H9 (cell line): ENCODE measurements around the gene GFOD2. TPM values are rescaled to one million over a fixed set of nuclear protein-coding genes. Genes with fewer than 3 reads are reported as not detected.
A peak's percentile ranks its signal among the peaks of the same experiment; 100 is the strongest.

Source experiments
- DNase-seq: peaks from one replicate; pipeline ENCODE4 v3.0.0-alpha.2; 2017
- H2AFZ ChIP-seq: one replicate; pipeline ENCODE4 v1.6.1; 2013; ENCODE audit warnings: mild to moderate bottlenecking, low read length, control low read depth, moderate library complexity
- H2AK5ac ChIP-seq: 2 replicates; pipeline ENCODE4 v1.6.1; 2013; ENCODE audit warnings: low read length, control low read depth, mixed read lengths; ENCODE audit not compliant: insufficient read length
- H2BK120ac ChIP-seq: one replicate; pipeline ENCODE4 v1.6.1; 2013; ENCODE audit warnings: low read depth, mild to moderate bottlenecking, low read length, control low read depth, inconsistent platforms; ENCODE audit not compliant: poor library complexity, severe bottlenecking
- H2BK12ac ChIP-seq: 2 replicates; pipeline ENCODE4 v1.6.1; 2013; ENCODE audit warnings: low read length, control low read depth, mixed read lengths, low read depth; ENCODE audit not compliant: insufficient read length
- H2BK15ac ChIP-seq: 2 replicates; pipeline ENCODE4 v1.6.1; 2013; ENCODE audit warnings: low read depth, low read length, control low read depth
- H2BK20ac ChIP-seq: one replicate; pipeline ENCODE4 v1.6.1; 2013; ENCODE audit warnings: low read depth, mild to moderate bottlenecking, low read length, control low read depth, inconsistent platforms; ENCODE audit not compliant: poor library complexity, severe bottlenecking
- H2BK5ac ChIP-seq: 2 replicates; pipeline ENCODE4 v1.6.1; 2013; ENCODE audit warnings: low read length, control low read depth, mixed read lengths; ENCODE audit not compliant: insufficient read length
- H3K14ac ChIP-seq: 2 replicates; pipeline ENCODE4 v1.6.1; 2013; ENCODE audit warnings: low read length, control low read depth; ENCODE audit not compliant: insufficient read depth
- H3K18ac ChIP-seq: 2 replicates; pipeline ENCODE4 v1.6.1; 2013; ENCODE audit warnings: low read depth, mild to moderate bottlenecking, mixed read lengths, low read length, control low read depth; ENCODE audit not compliant: insufficient read length
- H3K23ac ChIP-seq: 2 replicates; pipeline ENCODE4 v1.6.1; 2013; ENCODE audit warnings: low read length, control low read depth, mixed read lengths, low read depth; ENCODE audit not compliant: insufficient read length
- H3K23me2 ChIP-seq: 2 replicates; pipeline ENCODE4 v1.6.1; 2013; ENCODE audit warnings: low read depth, mild to moderate bottlenecking, mixed read lengths, low read length, control low read depth; ENCODE audit not compliant: insufficient read length, poor library complexity, severe bottlenecking
- H3K27ac ChIP-seq: 2 replicates; pipeline ENCODE4 v1.5.1; 2013; ENCODE audit warnings: low read length, control low read depth, mixed read lengths, low read depth; ENCODE audit not compliant: insufficient read length
- H3K27me3 ChIP-seq: 2 replicates; pipeline ENCODE4 v1.6.1; 2013; ENCODE audit warnings: low read length, control low read depth, inconsistent platforms; ENCODE audit not compliant: insufficient read depth
- H3K4ac ChIP-seq: 2 replicates; pipeline ENCODE4 v1.6.1; 2013; ENCODE audit warnings: low read depth, mild to moderate bottlenecking, control low read depth, inconsistent platforms, low read length, moderate library complexity
- H3K4me1 ChIP-seq: 2 replicates; pipeline ENCODE4 v1.6.1; 2013; ENCODE audit warnings: low read length, control low read depth, inconsistent platforms; ENCODE audit not compliant: insufficient read depth
- H3K4me2 ChIP-seq: 2 replicates; pipeline ENCODE4 v1.6.1; 2013; ENCODE audit warnings: low read length, control low read depth, mixed read lengths; ENCODE audit not compliant: insufficient read length, insufficient read depth
- H3K56ac ChIP-seq: 2 replicates; pipeline ENCODE4 v1.6.1; 2013; ENCODE audit warnings: low read depth, mild to moderate bottlenecking, mixed read lengths, low read length, control low read depth; ENCODE audit not compliant: insufficient read length
- H3K79me1 ChIP-seq: 2 replicates; pipeline ENCODE4 v1.6.1; 2013; ENCODE audit warnings: low read depth, mild to moderate bottlenecking, moderate library complexity, low read length, control low read depth, inconsistent platforms; ENCODE audit not compliant: insufficient read depth, poor library complexity, severe bottlenecking
- H3K79me2 ChIP-seq: 2 replicates; pipeline ENCODE4 v1.6.1; 2013; ENCODE audit warnings: low read length, control low read depth, inconsistent platforms; ENCODE audit not compliant: insufficient read depth
- H3K9ac ChIP-seq: 2 replicates; pipeline ENCODE4 v1.6.1; 2013; ENCODE audit warnings: low read length, control low read depth, mixed read lengths; ENCODE audit not compliant: insufficient read length; ENCODE audit errors: extremely low read depth
- H3K9me3 ChIP-seq: one replicate; pipeline ENCODE4 v1.6.1; 2013; ENCODE audit warnings: low read depth, low read length, inconsistent platforms; ENCODE audit not compliant: control insufficient read depth
- H3T11ph ChIP-seq: one replicate; pipeline ENCODE4 v1.6.1; 2013; ENCODE audit warnings: mild to moderate bottlenecking, low read length, control low read depth, inconsistent platforms
- H4K20me1 ChIP-seq: one replicate; pipeline ENCODE4 v1.6.1; 2013; ENCODE audit not compliant: control insufficient read depth, insufficient read length, insufficient read depth
- H4K5ac ChIP-seq: 2 replicates; pipeline ENCODE4 v1.6.1; 2013; ENCODE audit warnings: low read depth, mild to moderate bottlenecking, mixed read lengths, low read length, control low read depth; ENCODE audit not compliant: insufficient read length
- H4K8ac ChIP-seq: replicated peaks from 2 replicates; pipeline ENCODE4 v1.6.1; 2013; ENCODE audit warnings: low read length, control low read depth, mixed read lengths, low read depth; ENCODE audit not compliant: insufficient read length
- H4K91ac ChIP-seq: 2 replicates; pipeline ENCODE4 v1.6.1; 2013; ENCODE audit warnings: low read depth, mild to moderate bottlenecking, moderate library complexity, mixed read lengths, low read length, control low read depth; ENCODE audit not compliant: insufficient read length
- H3K27ac Mint-ChIP-seq, 3 experiments: 2 replicates in 2 of 3; 3 replicates in 1 of 3; pipeline ENCODE4 v1.8.0; 2020 to 2021; ENCODE audit warnings: mixed read lengths in 3 of 3, mild to moderate bottlenecking in 1 of 3, moderate library complexity in 1 of 3
- H3K27me3 Mint-ChIP-seq: 2 replicates; pipeline ENCODE4 v1.8.0; 2021; ENCODE audit warnings: low read depth, mild to moderate bottlenecking, moderate library complexity, mixed read lengths
- H3K36me3 Mint-ChIP-seq, 3 experiments: 2 replicates in 2 of 3; 3 replicates in 1 of 3; pipeline ENCODE4 v1.8.0; 2020 to 2021; ENCODE audit warnings: low read depth in 3 of 3, mixed read lengths in 3 of 3; ENCODE audit not compliant: insufficient read depth in 1 of 3
- H3K4me1 Mint-ChIP-seq, 2 experiments: 2 replicates each; pipeline ENCODE4 v1.8.0; 2020; ENCODE audit warnings: mixed read lengths in 2 of 2
- H3K4me3 Mint-ChIP-seq, 2 experiments: 2 replicates in 1 of 2; 3 replicates in 1 of 2; pipeline ENCODE4 v1.8.0; 2020 to 2021; ENCODE audit warnings: mild to moderate bottlenecking in 2 of 2, mixed read lengths in 2 of 2, moderate library complexity in 1 of 2
- H3K9me3 Mint-ChIP-seq, 2 experiments: 2 replicates in 1 of 2; 3 replicates in 1 of 2; pipeline ENCODE4 v1.8.0; 2020; ENCODE audit warnings: mild to moderate bottlenecking in 2 of 2, mixed read lengths in 2 of 2, moderate library complexity in 1 of 2
- CTCF ChIP-seq: fragments of 200-600 bp; sonication (generic); conservative IDR thresholded peaks from 3 replicates; pipeline ENCODE4 v1.8.0; 2021; ENCODE audit warnings: antibody characterized with exemption, mild to moderate bottlenecking
- WGBS: extraction: QIAGEN DNeasy Blood & Tissue Kit; methylation state at CpG from one replicate; pipeline ENCODE4 v1.1.7; 2013; ENCODE audit warnings: missing lambda C conversion rate, low lambda C conversion rate, mixed read lengths; ENCODE audit not compliant: insufficient read length; ENCODE audit errors: extremely low coverage; 5-methylcytosine and 5-hydroxymethylcytosine counted together
- total RNA-seq: library from RNA; stranded (reverse); gene quantifications from 2 replicates; pipeline ENCODE4 v1.2.1, GENCODE V29; 2021

The GFOD2 gene
- total RNA-seq, 1 experiment from 2014 or later, result 21.8 TPM

- no peaks in the 10 kb centered on the region for H3K79me2 ChIP-seq
- H2BK5ac ChIP-seq, result no peak overlapping the region
- H3K27ac ChIP-seq, result no peak overlapping the region
- no peaks in the 10 kb centered on the region for H3K23me2 ChIP-seq
- no peak for DNase-seq
- Mint-ChIP-seq H3K4me3 (no peak overlapping the region), H3K4me1 (no peaks in the 10 kb centered on the region), H3K9me3 (no peaks in the 10 kb centered on the region), H3K27ac (peak overlapping the region in 1 of 3 experiments; percentile 19; a peak in 1 of 7 replicates), H3K27me3 (no peaks in the 10 kb centered on the region), H3K36me3 (peaks cover 7 to 23% (median 15%) of the 10 kb centered on the region in 3 experiments; a peak in 6 of 7 replicates)
- no peak overlapping the region for H2BK120ac ChIP-seq
- no peak overlapping the region for H2BK20ac ChIP-seq
- no peak overlapping the region for H4K91ac ChIP-seq
- no peaks in the 10 kb centered on the region for H3K27me3 ChIP-seq
- no peaks in the 10 kb centered on the region for H4K20me1 ChIP-seq
- H3T11ph ChIP-seq, result no peak overlapping the region
- no peak overlapping the region for H3K18ac ChIP-seq
- no peaks in the 10 kb centered on the region for H3K9me3 ChIP-seq
- H2AFZ ChIP-seq, result no peak overlapping the region
- no peak overlapping the region for H3K14ac ChIP-seq
- no peak overlapping the region for H2BK15ac ChIP-seq
- no peak overlapping the region for H4K5ac ChIP-seq
- H3K56ac ChIP-seq, result no peak overlapping the region
- TF ChIP-seq CTCF, result no peak
- no CpG with 5 or more reads among the region's 4 CpGs for WGBS
- H3K4me2 ChIP-seq, result no peak overlapping the region
- no peak overlapping the region for H3K4ac ChIP-seq
- H2AK5ac ChIP-seq, result no peak overlapping the region
- H4K8ac ChIP-seq, result no peak overlapping the region
- no peaks in the 10 kb centered on the region for H3K4me1 ChIP-seq
- no peak overlapping the region for H2BK12ac ChIP-seq
- H3K79me1 ChIP-seq, result no peaks in the 10 kb centered on the region
- no peak overlapping the region for H3K23ac ChIP-seq
- no peak overlapping the region for H3K9ac ChIP-seq
These were observed 17.7 kb upstream of the GFOD2 start for GRCh38 chr16:67736858-67737257.
